ENCODE results near the gene ZGPAT.

Gene ZGPAT

DNA sequence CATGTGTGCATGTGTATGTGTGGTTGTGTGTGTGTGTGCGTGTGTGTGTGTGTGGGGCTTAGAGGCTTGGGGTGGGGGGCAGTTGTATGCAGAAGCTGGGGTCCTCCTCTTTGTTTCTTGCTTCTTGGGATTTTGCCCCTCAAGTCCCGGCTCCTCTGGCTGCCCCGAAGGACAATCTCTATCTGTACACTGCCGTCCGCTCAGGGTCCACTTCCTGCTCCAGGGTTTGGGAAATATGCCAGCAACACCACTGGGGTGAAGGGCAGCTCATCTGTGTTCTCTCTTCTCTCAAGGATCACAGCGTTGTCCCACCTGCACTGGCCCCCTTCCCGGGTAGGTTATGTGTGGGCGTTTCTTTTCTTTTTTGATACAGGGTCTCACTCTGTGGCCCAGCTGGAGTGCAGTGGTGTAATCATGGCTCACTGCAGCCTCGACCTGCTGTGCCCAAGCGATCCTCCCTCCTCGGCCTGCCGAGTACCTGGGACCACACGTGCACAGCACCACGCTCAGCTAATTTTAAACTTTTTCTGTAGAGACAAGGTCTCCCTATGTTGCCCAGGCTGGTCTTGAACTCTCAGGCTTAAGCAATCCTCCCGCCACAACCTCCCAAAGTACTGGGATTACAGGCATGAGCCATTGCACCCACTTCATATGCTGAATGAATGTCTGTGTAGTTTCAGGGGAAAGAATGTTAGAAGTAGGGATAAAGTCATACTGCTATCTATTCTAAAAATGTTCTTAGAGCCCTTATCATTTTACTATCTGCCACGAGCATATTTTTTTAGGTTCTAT is 57.4 kb downstream of the ZGPAT start:
- Histone ChIP-seq H3K27ac (ENCODE audit: low read depth, low read length) (no peak overlapping the region), H3K4me3 (ENCODE audit: low read depth, low read length) (no peak overlapping the region), H3K4me1 (ENCODE audit: control insufficient read depth, insufficient read depth, low read length) (no peaks in the 10 kb centered on the region), H3K36me3 (ENCODE audit: control insufficient read depth, insufficient read depth, low read length) (peaks cover 15% of the 10 kb centered on the region), H3K27me3 (ENCODE audit: control insufficient read depth, insufficient read depth, low read length) (no peaks in the 10 kb centered on the region), H3K9me3 (ENCODE audit: control insufficient read depth, insufficient read depth, low read length) (no peaks in the 10 kb centered on the region), H3K9ac (ENCODE audit: low read depth, low read length) (no peak overlapping the region)

DNA sequence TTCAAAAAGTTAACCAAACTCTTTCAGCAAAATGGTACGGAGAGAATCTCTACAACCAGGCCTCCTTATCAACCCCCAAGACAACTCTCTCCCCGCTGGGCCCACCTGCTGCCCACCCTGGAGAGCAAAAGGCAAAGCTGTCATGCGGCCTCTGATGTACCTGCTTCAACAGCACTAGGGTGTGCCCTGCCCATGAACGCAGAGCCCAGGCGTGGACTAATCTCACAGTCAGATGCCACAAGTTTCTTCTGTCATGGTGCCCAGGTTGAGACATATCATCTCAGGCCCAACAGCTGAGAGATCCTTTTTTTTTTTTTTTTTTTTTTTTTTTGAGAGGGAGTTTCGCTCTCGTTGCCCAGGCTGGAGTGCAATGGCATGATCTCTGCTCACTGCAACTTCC is 58.1 kb downstream of the ZGPAT start:
- H3K9me3 ChIP-seq (ENCODE audit: control insufficient read depth, insufficient read depth, low read length): no peaks in the 10 kb centered on the region
- H3K27me3 ChIP-seq (ENCODE audit: control insufficient read depth, insufficient read depth, low read length): no peaks in the 10 kb centered on the region
- H3K27ac ChIP-seq (ENCODE audit: low read depth, low read length): no peak overlapping the region
- H3K9ac ChIP-seq (ENCODE audit: low read depth, low read length): no peak overlapping the region
- peaks cover 15% of the 10 kb centered on the region for H3K36me3 ChIP-seq (ENCODE audit: control insufficient read depth, insufficient read depth, low read length)
- H3K4me3 ChIP-seq (ENCODE audit: low read depth, low read length): no peak overlapping the region
- H3K4me1 ChIP-seq (ENCODE audit: control insufficient read depth, insufficient read depth, low read length): no peaks in the 10 kb centered on the region

GRCh38 chr20:63766695-63767426 is 59.0 kb downstream of the ZGPAT start:
- Histone ChIP-seq H3K9ac (ENCODE audit: low read depth, low read length) (no peak overlapping the region), H3K27ac (ENCODE audit: low read depth, low read length) (no peak overlapping the region), H3K4me3 (ENCODE audit: low read depth, low read length) (no peak overlapping the region), H3K36me3 (ENCODE audit: control insufficient read depth, insufficient read depth, low read length) (peaks cover 15% of the 10 kb centered on the region), H3K9me3 (ENCODE audit: control insufficient read depth, insufficient read depth, low read length) (no peaks in the 10 kb centered on the region), H3K4me1 (ENCODE audit: control insufficient read depth, insufficient read depth, low read length) (no peaks in the 10 kb centered on the region), H3K27me3 (ENCODE audit: control insufficient read depth, insufficient read depth, low read length) (no peaks in the 10 kb centered on the region)

- H3K4me3 ChIP-seq (ENCODE audit: low read depth, low read length): no peak overlapping the region
- H3K9me3 ChIP-seq (ENCODE audit: control insufficient read depth, insufficient read depth, low read length): no peaks in the 10 kb centered on the region
- no peaks in the 10 kb centered on the region for H3K27me3 ChIP-seq (ENCODE audit: control insufficient read depth, insufficient read depth, low read length)
- no peak overlapping the region for H3K27ac ChIP-seq (ENCODE audit: low read depth, low read length)
- H3K4me1 ChIP-seq (ENCODE audit: control insufficient read depth, insufficient read depth, low read length): no peaks in the 10 kb centered on the region
- peaks cover 15% of the 10 kb centered on the region for H3K36me3 ChIP-seq (ENCODE audit: control insufficient read depth, insufficient read depth, low read length)
- H3K9ac ChIP-seq (ENCODE audit: low read depth, low read length): no peak overlapping the region
Observed at GRCh38 chr20:63767456-63767855, 59.6 kb downstream of the ZGPAT start.

GRCh38 chr20:63767886-63768285 is 60.0 kb downstream of the ZGPAT start:
- H3K36me3 ChIP-seq (ENCODE audit: control insufficient read depth, insufficient read depth, low read length): peaks cover 15% of the 10 kb centered on the region
- H3K27me3 ChIP-seq (ENCODE audit: control insufficient read depth, insufficient read depth, low read length): no peaks in the 10 kb centered on the region
- H3K4me3 ChIP-seq (ENCODE audit: low read depth, low read length): no peak overlapping the region
- H3K4me1 ChIP-seq (ENCODE audit: control insufficient read depth, insufficient read depth, low read length): no peaks in the 10 kb centered on the region
- H3K9ac ChIP-seq (ENCODE audit: low read depth, low read length): no peak overlapping the region
- H3K27ac ChIP-seq (ENCODE audit: low read depth, low read length): no peak overlapping the region
- no peaks in the 10 kb centered on the region for H3K9me3 ChIP-seq (ENCODE audit: control insufficient read depth, insufficient read depth, low read length)

- Histone ChIP-seq H3K36me3 (ENCODE audit: control insufficient read depth, insufficient read depth, low read length) (peaks cover 15% of the 10 kb centered on the region), H3K9me3 (ENCODE audit: control insufficient read depth, insufficient read depth, low read length) (no peaks in the 10 kb centered on the region), H3K27ac (ENCODE audit: low read depth, low read length) (no peak overlapping the region), H3K9ac (ENCODE audit: low read depth, low read length) (no peak overlapping the region), H3K27me3 (ENCODE audit: control insufficient read depth, insufficient read depth, low read length) (no peaks in the 10 kb centered on the region), H3K4me3 (ENCODE audit: low read depth, low read length) (no peak overlapping the region), H3K4me1 (ENCODE audit: control insufficient read depth, insufficient read depth, low read length) (no peaks in the 10 kb centered on the region)
Observed at GRCh38 chr20:63768591-63769515, 61.0 kb downstream of the ZGPAT start.

DNA sequence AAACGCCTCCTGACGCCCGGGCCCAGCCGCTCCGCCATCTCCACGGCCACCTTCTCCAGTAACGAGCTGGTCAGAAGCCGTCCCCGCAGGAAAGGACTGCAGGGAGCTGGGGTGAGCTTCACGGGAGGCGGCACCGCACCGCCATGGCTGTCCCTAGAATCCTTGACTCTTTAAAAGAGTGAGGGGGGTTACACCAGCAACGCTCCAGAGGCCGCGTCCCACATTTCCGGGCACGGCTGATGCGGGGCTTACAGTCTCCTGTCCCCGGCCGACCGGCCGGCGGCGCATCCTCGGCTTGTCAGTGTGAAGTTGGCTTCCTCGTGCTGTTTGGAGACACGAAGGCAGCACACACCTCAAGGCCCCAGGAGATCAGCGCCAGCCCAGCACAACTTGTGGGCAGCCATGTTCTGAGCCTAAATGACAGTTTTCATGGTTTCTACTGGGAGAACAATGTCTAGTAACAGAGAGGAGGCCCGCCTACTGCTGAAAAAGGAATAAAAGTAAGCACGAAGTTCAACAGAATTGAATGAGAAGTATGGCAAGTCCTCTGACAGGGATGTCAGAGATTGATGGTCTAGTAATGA is 62.1 kb downstream of the ZGPAT start:
- Histone ChIP-seq H3K27me3 (ENCODE audit: control insufficient read depth, insufficient read depth, low read length) (no peaks in the 10 kb centered on the region), H3K36me3 (ENCODE audit: control insufficient read depth, insufficient read depth, low read length) (peaks cover 14% of the 10 kb centered on the region), H3K9me3 (ENCODE audit: control insufficient read depth, insufficient read depth, low read length) (no peaks in the 10 kb centered on the region), H3K9ac (ENCODE audit: low read depth, low read length) (no peak overlapping the region), H3K27ac (ENCODE audit: low read depth, low read length) (no peak overlapping the region), H3K4me3 (ENCODE audit: low read depth, low read length) (no peak overlapping the region), H3K4me1 (ENCODE audit: control insufficient read depth, insufficient read depth, low read length) (no peaks in the 10 kb centered on the region)

DNA sequence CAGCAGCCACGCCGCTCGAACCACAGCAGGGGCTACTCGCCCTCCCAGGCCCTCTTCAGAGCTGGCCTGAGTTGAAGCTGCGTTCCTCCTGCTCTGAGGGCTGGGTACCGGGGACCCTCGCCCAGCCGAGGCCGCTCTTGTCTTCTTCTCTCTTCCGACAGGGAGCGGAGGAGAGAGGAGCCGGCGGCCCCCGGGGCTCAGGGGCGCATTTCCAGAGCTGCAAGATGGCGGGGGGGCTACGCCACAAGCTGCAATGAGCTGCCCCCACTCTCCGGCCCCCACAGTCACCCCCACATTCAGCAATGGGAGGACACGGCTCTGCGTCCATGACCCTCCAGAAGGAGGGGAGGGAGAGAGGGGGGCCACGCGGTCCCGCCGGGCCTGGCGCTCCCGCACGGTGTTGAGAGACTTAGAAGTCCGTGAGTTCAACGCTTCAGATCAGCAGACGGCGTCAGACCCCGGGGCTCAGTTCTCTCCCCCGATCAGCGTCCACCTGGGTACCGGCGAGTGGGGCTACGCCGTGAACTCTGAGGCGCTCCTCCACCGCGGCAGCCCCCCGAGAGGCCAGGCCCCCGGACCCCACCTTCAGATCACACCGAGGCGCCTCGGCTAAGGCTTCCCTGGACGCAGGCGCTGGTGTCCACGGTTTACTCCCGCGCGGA is 63.3 kb downstream of the ZGPAT start:
- H3K4me1 ChIP-seq (ENCODE audit: control insufficient read depth, insufficient read depth, low read length): peaks cover 5% of the 10 kb centered on the region
- H3K36me3 ChIP-seq (ENCODE audit: control insufficient read depth, insufficient read depth, low read length): peaks cover 12% of the 10 kb centered on the region
- no peak overlapping the region for H3K4me3 ChIP-seq (ENCODE audit: low read depth, low read length)
- no peak overlapping the region for H3K9ac ChIP-seq (ENCODE audit: low read depth, low read length)
- no peaks in the 10 kb centered on the region for H3K27me3 ChIP-seq (ENCODE audit: control insufficient read depth, insufficient read depth, low read length)
- H3K27ac ChIP-seq (ENCODE audit: low read depth, low read length): no peak overlapping the region
- no peaks in the 10 kb centered on the region for H3K9me3 ChIP-seq (ENCODE audit: control insufficient read depth, insufficient read depth, low read length)

- Histone ChIP-seq H3K4me3 (ENCODE audit: low read depth, low read length) (no peak overlapping the region), H3K27me3 (ENCODE audit: control insufficient read depth, insufficient read depth, low read length) (no peaks in the 10 kb centered on the region), H3K36me3 (ENCODE audit: control insufficient read depth, insufficient read depth, low read length) (peaks cover 6% of the 10 kb centered on the region; the same call in 1 of the 2 replicates), H3K9me3 (ENCODE audit: control insufficient read depth, insufficient read depth, low read length) (no peaks in the 10 kb centered on the region), H3K4me1 (ENCODE audit: control insufficient read depth, insufficient read depth, low read length) (peaks cover 5% of the 10 kb centered on the region), H3K9ac (ENCODE audit: low read depth, low read length) (no peak overlapping the region), H3K27ac (ENCODE audit: low read depth, low read length) (no peak overlapping the region)
Observed at GRCh38 chr20:63772781-63773518, 65.1 kb downstream of the ZGPAT start.

Data from HUES48 (cell line).